ENCODE data around the gene MCTP2. TPM values are rescaled to one million over a fixed set of nuclear protein-coding genes. Genes with fewer than 3 reads are reported as not detected.
A peak's percentile ranks its signal among the peaks of the same experiment; 100 is the strongest.

The MCTP2 gene
- total and polyA plus RNA-seq, 2 experiments from 2014 or later = 8.1 to 23.3 TPM

GRCh38 chr15:94250801-94251200 lies 19.4 kb downstream of the MCTP2 start:
- H3K27ac ChIP-seq = no peak overlapping the region
- no peak overlapping the region for H3K4me2 ChIP-seq
- no peaks in the 10 kb centered on the region for H3K9me3 ChIP-seq (ENCODE audit: low read depth)
- H4K20me1 ChIP-seq (ENCODE audit: insufficient read depth, poor library complexity, severe bottlenecking) = no peaks in the 10 kb centered on the region
- peaks cover 3% of the 10 kb centered on the region for H3K4me1 ChIP-seq (ENCODE audit: insufficient read depth)
- H3K27me3 ChIP-seq = no peaks in the 10 kb centered on the region
- H3K4me3 ChIP-seq = no peak overlapping the region
- H2AFZ ChIP-seq = no peak overlapping the region
- 85% methylated on average over 2 of the region's 2 CpGs for WGBS (ENCODE audit: low lambda C conversion rate, missing lambda C conversion rate)
- TF ChIP-seq EZH2phosphoT487 (IDR thresholded peaks at IDR 0.05; ENCODE audit: low read depth, severe bottlenecking, unreplicated experiment) (no peak), EZH2 (IDR thresholded peaks at IDR 0.05; ENCODE audit: borderline replicate concordance) (no peak), CTCF (IDR thresholded peaks at IDR 0.05; ENCODE audit: poor library complexity) (no peak)
- H3K9me2 ChIP-seq (replicated peaks; ENCODE audit: insufficient read depth) = no peaks in the 10 kb centered on the region
- DNase-seq (ENCODE audit: low spot score) = no peak
- no peaks in the 10 kb centered on the region for H3K36me3 ChIP-seq (replicated peaks; ENCODE audit: insufficient read depth, low read depth)
- H3K79me2 ChIP-seq = peaks cover 61% of the 10 kb centered on the region

- Histone ChIP-seq H3K27me3 (no peaks in the 10 kb centered on the region), H3K9me3 (ENCODE audit: low read depth) (no peaks in the 10 kb centered on the region), H3K4me3 (no peak overlapping the region), H2AFZ (no peak overlapping the region), H3K79me2 (peaks cover 58% of the 10 kb centered on the region), H3K9me2 (replicated peaks; ENCODE audit: insufficient read depth) (no peaks in the 10 kb centered on the region), H3K4me2 (no peak overlapping the region), H3K27ac (no peak overlapping the region), H4K20me1 (ENCODE audit: insufficient read depth, poor library complexity, severe bottlenecking) (no peaks in the 10 kb centered on the region), H3K36me3 (replicated peaks; ENCODE audit: insufficient read depth, low read depth) (no peaks in the 10 kb centered on the region), H3K4me1 (ENCODE audit: insufficient read depth) (peaks cover 3% of the 10 kb centered on the region)
- 86% methylated on average over 1 of the region's 1 CpG for WGBS (ENCODE audit: low lambda C conversion rate, missing lambda C conversion rate)
- TF ChIP-seq CTCF (IDR thresholded peaks at IDR 0.05; ENCODE audit: poor library complexity) (no peak), EZH2phosphoT487 (IDR thresholded peaks at IDR 0.05; ENCODE audit: low read depth, severe bottlenecking, unreplicated experiment) (no peak), EZH2 (IDR thresholded peaks at IDR 0.05; ENCODE audit: borderline replicate concordance) (no peak)
- no peak for DNase-seq (ENCODE audit: low spot score)
Observed at GRCh38 chr15:94252223-94252766, 20.9 kb downstream of the MCTP2 start.

GRCh38 chr15:94252906-94253491 lies 21.6 kb downstream of the MCTP2 start:
- TF ChIP-seq EZH2phosphoT487 (IDR thresholded peaks at IDR 0.05; ENCODE audit: low read depth, severe bottlenecking, unreplicated experiment) (no peak), CTCF (IDR thresholded peaks at IDR 0.05; ENCODE audit: poor library complexity) (no peak), EZH2 (IDR thresholded peaks at IDR 0.05; ENCODE audit: borderline replicate concordance) (no peak)
- H3K27ac ChIP-seq = no peak overlapping the region
- no peaks in the 10 kb centered on the region for H3K9me2 ChIP-seq (replicated peaks; ENCODE audit: insufficient read depth)
- no peak overlapping the region for H3K4me3 ChIP-seq
- H3K36me3 ChIP-seq (replicated peaks; ENCODE audit: insufficient read depth, low read depth) = no peaks in the 10 kb centered on the region
- 46% methylated on average over 2 of the region's 2 CpGs for WGBS (ENCODE audit: low lambda C conversion rate, missing lambda C conversion rate)
- no peaks in the 10 kb centered on the region for H4K20me1 ChIP-seq (ENCODE audit: insufficient read depth, poor library complexity, severe bottlenecking)
- H3K79me2 ChIP-seq = peaks cover 56% of the 10 kb centered on the region
- H2AFZ ChIP-seq = no peak overlapping the region
- no peak for DNase-seq (ENCODE audit: low spot score)
- peaks cover 3% of the 10 kb centered on the region for H3K4me1 ChIP-seq (ENCODE audit: insufficient read depth)
- peak overlapping the region; percentile 19 for H3K4me2 ChIP-seq
- H3K27me3 ChIP-seq = no peaks in the 10 kb centered on the region
- no peaks in the 10 kb centered on the region for H3K9me3 ChIP-seq (ENCODE audit: low read depth)
